ENCODE measurements around the gene MRTFA.

- TF ChIP-seq POLR2AphosphoS5 (IDR thresholded peaks at IDR 0.05) (no peak), CTCF (IDR thresholded peaks at IDR 0.05) (no peak)
These were observed 55.9 kb downstream of the MRTFA start for GRCh38 chr22:40580631-40581030.

Data from prostate gland (tissue), 2 donors.